ENCODE measurements around the gene SLC16A1. TPM values are rescaled to one million over a fixed set of nuclear protein-coding genes. Genes with fewer than 3 reads are reported as not detected.

Gene SLC16A1
- total RNA-seq, 1 experiment from 2014 or later = 67.3 TPM

DNA sequence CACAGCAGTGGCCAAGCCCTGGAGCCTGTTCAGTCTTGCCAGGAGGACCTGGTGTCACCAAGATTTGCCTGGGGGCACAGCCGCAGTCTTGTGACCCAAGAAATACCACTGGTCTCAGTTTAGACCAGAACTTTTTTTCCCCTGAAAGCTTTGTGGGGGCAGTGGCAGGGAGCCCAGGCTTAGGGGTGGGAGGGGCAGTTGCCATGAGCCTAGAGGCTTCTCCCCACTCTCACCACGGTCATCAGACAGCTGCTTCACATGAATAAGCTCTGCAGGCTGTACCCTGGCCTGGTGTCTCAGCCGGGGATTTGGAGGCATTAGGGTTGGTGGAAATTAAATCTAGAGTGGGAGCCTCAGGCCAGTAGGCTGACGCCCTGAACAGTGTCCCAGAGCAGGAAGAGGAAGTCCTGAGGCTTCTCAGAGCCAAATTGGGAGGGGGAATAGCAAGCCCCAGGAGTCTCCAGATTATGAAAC, 73.7 kb downstream of the SLC16A1 start:
- no peak for DNase-seq (ENCODE audit: low spot score)

DNA sequence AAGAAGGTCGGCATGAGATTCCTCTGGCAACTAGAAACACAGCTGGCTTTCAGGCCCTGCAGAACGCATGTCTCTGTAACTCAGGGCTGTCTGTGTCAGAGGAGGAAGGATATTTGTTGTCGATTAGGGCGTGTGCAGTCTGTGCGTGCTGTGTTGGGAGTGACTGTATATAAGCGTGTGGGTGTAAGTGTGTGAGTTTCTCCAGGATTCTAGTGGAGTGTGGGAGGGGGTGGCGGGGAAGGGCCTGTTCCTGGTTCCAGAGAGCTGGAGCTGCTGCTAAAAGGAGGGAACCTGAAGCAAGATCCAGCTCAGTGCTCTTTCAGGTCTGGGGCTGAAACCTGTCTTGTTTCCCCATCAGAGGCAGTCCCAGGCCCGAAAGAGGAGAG, 74.3 kb downstream of the SLC16A1 start:
- DNase-seq (ENCODE audit: low spot score) = no peak

DNA sequence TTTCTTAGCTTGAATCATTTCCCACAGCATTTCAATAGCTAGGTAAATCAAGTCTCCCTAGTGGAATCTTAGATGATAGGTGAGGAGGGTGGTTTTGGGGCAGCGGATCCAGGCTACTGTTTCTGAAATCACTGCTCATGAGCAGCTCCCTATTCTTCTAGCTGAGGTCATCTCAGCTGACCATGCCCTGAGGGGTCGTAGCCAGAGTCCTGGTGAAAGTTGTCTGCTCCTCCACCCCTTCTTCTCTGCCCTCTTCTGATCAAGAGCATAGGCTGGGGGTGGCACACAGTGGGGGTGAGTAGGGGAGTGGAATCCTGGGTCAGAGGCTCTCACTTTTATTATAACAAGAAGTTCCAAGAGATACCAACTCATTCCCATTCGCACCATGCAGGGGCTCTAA, 76.2 kb downstream of the SLC16A1 start:
- no peak for DNase-seq (ENCODE audit: low spot score)

DNA sequence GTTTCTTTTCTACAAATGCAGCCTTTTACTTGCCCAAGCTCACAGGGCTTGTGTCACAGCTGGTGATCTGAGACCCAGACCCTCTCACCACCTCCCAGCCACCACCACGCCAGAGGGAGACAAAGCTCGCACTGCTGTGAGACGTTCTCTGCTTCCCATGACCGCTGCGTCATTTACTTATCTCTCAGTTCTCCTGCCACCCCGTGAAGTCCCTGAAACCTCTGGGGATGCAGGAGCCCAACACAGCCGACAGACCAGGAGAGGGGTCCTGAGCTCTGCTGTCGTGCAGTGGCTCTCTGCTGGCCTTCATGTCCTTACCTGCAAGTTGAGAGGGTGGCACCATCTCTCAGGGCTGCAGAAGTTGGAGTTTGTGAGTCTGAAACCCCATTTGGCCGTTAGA, 77.7 kb downstream of the SLC16A1 start:
- no peak for DNase-seq (ENCODE audit: low spot score)

DNA sequence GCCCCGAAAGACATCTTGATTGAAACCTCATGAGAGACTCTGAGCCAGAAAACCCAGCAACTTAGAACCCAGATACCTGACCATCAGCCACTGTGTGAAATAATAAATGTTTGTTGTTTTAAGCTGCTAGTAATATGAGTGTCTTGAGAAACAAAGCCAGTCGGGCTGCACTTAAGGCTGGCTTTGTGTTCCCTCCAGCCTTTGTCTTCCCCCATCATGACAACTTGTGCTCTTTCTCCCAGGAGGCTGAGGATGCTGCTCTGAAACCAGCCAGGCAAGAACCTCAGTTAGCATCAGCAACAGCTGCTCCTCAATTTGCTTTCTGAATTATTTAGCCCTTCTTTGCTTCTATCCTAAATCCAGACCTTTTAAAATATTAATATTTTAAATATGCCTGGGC, 78.2 kb downstream of the SLC16A1 start:
- DNase-seq (ENCODE audit: low spot score) = no peak

DNA sequence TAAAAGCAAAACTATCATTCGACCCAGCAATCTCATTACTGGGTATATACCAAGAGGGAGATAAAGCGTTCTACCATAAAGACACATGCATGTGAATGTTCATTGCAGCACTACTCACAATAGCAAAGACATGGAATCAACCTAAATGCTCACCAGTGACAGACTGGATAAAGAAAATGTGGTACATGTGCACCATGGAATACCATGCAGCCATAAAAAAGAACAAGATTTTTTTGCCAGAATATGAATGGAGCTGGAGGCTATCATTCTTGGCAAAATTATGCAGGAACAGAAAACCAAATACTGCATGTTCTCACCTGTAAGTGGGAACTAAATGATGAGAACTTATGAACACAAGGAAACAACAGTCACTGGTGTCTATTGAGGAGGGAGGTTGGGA, 79.7 kb downstream of the SLC16A1 start:
- no peak for DNase-seq (ENCODE audit: low spot score)

DNA sequence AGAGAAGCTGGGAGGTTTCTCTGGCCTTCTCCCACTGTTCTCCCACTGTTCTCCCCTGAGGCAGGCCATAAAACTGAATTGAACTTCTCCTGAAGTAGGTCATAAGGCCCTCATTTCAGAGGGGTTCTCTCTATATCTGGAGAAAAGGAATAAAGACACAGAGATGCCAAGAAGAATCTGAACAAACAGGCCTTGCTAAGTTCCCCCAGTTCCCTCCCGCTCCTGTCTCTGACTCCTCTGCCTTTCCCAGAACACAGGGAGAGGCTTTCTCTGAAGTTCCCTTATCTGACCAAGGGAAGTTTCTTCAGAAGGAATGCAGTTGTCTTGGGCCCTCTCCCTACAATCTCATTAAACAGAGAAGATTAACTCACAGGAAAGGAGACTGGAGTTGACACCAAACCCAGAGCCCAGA, 83.4 kb downstream of the SLC16A1 start:
- DNase-seq (ENCODE audit: low spot score) = no peak

DNA sequence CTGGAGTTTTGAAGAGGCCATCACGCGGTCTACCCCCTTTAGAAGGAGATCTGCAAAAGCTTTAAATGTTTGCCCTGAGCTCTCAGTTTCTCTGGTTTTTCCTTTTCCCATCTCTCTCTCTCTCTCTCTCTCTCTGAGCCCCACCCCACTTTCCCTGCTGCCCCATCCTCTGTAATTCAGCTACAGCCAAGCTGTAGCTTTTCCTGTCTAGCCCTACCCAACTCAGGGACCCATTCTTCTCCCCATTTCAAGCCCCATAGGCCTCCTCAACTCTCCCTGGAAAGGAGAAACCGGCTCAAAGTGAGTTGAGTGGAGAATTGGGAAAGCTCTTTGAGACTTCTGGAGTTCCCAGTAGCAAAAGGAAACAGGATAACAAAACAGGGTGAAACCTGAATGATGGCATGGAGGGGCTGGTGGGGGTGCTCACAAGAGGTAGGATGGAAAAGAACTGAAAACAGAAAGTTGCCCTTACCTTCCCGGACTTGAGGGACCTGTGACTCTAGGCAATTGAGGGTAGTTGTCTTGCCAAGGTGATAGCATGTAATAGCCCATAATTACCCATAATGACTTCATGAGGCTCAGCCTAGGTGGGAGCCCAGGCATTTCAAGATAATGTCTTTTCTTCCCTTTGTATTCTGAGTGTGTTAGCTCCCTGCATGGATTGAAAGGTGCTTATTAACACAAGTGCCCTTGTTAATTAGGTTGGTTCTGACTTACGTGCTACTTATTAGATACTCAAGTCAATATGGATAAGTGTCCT, 84.9 kb downstream of the SLC16A1 start:
- no peak for DNase-seq (ENCODE audit: low spot score)

DNA sequence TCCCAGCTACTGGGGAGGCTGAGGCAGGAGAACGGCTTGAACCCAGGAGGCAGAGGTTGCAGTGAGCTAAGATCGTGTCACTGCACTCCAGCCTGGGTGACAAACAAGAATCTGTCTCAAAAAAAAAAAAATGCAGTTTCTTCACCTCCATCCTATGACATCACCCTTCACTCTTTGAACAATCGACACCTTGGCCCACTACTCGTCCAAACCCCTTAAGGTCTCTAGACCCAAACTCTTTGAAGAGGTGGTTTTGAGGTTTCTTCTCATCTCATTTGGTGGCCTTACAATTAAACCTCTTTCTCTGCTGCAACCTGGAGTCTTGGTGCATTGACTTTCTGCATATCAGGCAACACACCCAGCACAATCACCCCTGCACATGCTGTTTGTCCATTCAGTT, 86.1 kb downstream of the SLC16A1 start:
- no peak for DNase-seq (ENCODE audit: low spot score)

DNA sequence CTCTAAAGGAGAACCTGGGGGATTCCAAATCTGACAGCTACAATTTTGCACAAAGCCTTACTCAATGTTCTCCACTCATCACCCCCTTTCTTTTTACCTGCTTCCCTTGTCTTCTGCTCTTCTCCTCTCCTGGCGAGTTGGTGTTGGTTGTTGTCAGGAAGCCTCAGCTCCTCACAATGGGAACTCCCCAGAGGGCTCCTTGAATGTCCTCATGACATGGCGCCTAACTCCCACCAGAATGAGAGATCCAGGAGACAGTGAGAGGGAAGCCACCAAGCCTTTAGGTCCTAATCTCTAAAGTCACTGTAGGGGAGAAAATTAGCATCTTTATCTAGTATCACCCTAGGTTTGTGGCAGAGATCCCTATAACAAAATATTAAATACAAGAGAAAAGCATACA, 87.8 kb downstream of the SLC16A1 start:
- no peak for DNase-seq (ENCODE audit: low spot score)

DNA sequence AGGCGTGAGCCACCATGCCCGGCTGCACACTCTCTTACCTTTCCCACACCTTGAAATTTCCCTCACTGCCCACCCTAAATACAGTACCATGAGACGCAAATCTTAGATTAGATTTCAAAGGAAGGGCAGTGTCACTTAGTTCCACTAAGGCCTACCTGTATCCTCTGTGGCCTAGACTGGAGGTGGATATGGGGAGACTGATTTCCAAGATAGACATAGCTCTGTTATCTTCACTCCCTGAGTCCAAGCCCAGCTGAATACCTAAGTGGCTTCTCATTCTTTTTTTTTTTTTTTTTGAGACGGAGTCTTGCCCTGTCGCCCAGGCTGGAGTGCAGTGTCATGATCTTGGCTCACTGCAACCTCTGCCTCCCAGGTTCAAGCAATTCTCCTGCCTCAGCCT, 89.0 kb downstream of the SLC16A1 start:
- DNase-seq (ENCODE audit: low spot score) = no peak

DNA sequence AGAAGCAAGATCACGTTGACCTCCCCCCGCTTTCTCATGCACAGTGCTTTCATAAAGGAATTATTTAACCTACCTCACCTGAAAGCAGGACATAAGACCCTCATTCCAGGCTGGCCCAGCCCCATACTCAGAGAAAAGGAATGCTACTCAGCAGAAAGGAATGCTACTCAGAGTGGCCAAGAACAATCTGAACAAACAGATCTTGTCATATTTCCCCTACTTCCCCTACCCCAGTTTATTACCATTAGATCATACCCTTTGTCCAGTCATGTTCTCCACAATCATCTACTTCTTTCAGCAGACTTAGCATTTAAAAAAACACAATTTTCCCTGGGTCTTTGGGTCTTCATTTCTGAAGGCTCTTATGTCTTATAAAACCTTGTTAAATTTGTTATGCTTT, 89.8 kb downstream of the SLC16A1 start:
- no peak for DNase-seq (ENCODE audit: low spot score)

DNA sequence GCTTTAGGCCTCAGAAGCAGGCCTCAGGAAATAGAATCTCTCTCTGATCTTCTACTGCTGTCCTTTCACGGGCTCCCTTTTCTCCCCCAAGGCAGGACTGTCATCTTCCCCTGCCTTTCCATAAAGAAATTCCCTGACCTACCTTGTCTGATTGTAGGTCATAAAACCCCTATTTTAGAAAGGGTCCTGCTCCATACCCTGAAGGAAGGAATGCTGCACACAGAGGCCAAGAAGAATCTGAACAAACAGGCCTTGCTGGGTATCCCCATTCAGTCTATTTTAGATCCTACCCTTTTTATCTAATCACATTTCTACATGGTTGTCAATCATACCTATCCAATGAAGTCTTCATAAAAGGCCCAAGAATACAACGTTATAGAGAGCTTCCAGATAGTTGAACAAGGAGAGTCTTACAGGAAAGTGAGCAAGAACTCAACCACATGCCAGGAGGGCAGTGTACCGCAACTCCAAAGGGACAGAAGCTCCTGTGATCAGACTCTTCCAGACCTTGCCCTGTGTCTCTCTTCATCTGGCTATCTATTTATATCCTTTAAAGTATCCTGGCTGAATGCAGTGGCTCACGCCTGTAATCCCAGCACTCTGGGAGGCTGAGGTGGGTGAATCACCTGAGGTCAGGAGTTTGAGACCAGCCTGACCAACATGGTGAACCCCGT, 93.1 kb downstream of the SLC16A1 start:
- DNase-seq (ENCODE audit: low spot score) = no peak

Other genes starting within 250 kb of the SLC16A1 start
- gene RHOC, start 249.1 kb downstream of the SLC16A1 start, total RNA-seq (2014; rRNA removed; shearing (Covaris generic)) = 218 and 228 TPM in 2 replicates
- gene PPM1J, start 240.9 kb downstream of the SLC16A1 start, total RNA-seq (2014; rRNA removed; shearing (Covaris generic)) = 0.10 and 0.45 TPM in 2 replicates
- gene LRIG2, start 117.0 kb upstream of the SLC16A1 start, total RNA-seq (2014; rRNA removed; shearing (Covaris generic)) = 1.8 and 2.5 TPM in 2 replicates